Skeletal muscle satellite cell (primary cell): ENCODE results near the gene SYNPO.

ENCODE experiments used
- H3K27me3 ChIP-seq: 2 replicates; pipeline ENCODE4 v1.7.0; 2013; ENCODE audit warnings: low read length; ENCODE audit not compliant: control insufficient read depth, insufficient read depth
- H3K36me3 ChIP-seq: 2 replicates; pipeline ENCODE4 v1.7.0; 2013; ENCODE audit warnings: mild to moderate bottlenecking, control low read depth, low read length; ENCODE audit not compliant: insufficient read depth
- H3K4me1 ChIP-seq: 2 replicates; pipeline ENCODE4 v1.7.0; 2013; ENCODE audit warnings: low read length; ENCODE audit not compliant: control insufficient read depth, insufficient read depth
- H3K4me2 ChIP-seq: 2 replicates; pipeline ENCODE4 v1.7.0; 2013; ENCODE audit warnings: mild to moderate bottlenecking, low read length
- H3K4me3 ChIP-seq: 2 replicates; pipeline ENCODE4 v1.7.0; 2013; ENCODE audit warnings: low read length
- H3K9ac ChIP-seq: 2 replicates; pipeline ENCODE4 v1.7.0; 2013; ENCODE audit warnings: mild to moderate bottlenecking, low read depth, low read length, moderate library complexity
- H3K9me3 ChIP-seq: replicated peaks from 2 replicates; pipeline ENCODE4 v1.7.0; 2013; ENCODE audit warnings: mild to moderate bottlenecking, control low read depth, low read length

SYNPO gene

GRCh38 chr5:150694612-150695011, 54.2 kb downstream of the SYNPO start:
- Histone ChIP-seq H3K4me1 (peaks cover 9% of the 10 kb centered on the region), H3K36me3 (peaks cover 92% of the 10 kb centered on the region), H3K9ac (no peak overlapping the region), H3K4me2 (no peak overlapping the region), H3K4me3 (no peak overlapping the region), H3K9me3 (no peaks in the 10 kb centered on the region), H3K27me3 (no peaks in the 10 kb centered on the region)

GRCh38 chr5:150700246-150700593, 59.8 kb downstream of the SYNPO start:
- H3K4me1 ChIP-seq: peaks cover 6% of the 10 kb centered on the region
- no peaks in the 10 kb centered on the region for H3K9me3 ChIP-seq
- H3K9ac ChIP-seq: peak overlapping the region; percentile 99
- H3K36me3 ChIP-seq: peaks cover 43% of the 10 kb centered on the region
- no peaks in the 10 kb centered on the region for H3K27me3 ChIP-seq
- H3K4me2 ChIP-seq: peak overlapping the region; percentile 93
- H3K4me3 ChIP-seq: peak overlapping the region; percentile 100

GRCh38 chr5:150700594-150701377, 60.3 kb downstream of the SYNPO start, which contains the start of gene RBM22:
Gene RBM22 (minus strand): TSS chr5:150701062. CDS start chr5:150700985, 77 bp downstream.
- peak within 1 kb of the TSS; percentile 93 for H3K4me2 ChIP-seq
- H3K9ac ChIP-seq: peak within 1 kb of the TSS; percentile 99
- peaks cover 37% of the 10 kb centered on the region for H3K36me3 ChIP-seq
- H3K9me3 ChIP-seq: no peaks in the 10 kb centered on the region
- peaks cover 6% of the 10 kb centered on the region for H3K4me1 ChIP-seq
- H3K27me3 ChIP-seq: no peaks in the 10 kb centered on the region
- peak within 1 kb of the TSS; percentile 100 for H3K4me3 ChIP-seq

GRCh38 chr5:150703762-150704161, 63.3 kb downstream of the SYNPO start:
- Histone ChIP-seq H3K4me2 (no peak overlapping the region), H3K9me3 (no peaks in the 10 kb centered on the region), H3K27me3 (no peaks in the 10 kb centered on the region), H3K4me3 (no peak overlapping the region), H3K36me3 (peaks cover 22% of the 10 kb centered on the region), H3K9ac (no peak overlapping the region), H3K4me1 (peaks cover 6% of the 10 kb centered on the region)

- no peaks in the 10 kb centered on the region for H3K27me3 ChIP-seq
- no peak overlapping the region for H3K4me3 ChIP-seq
- H3K4me2 ChIP-seq: no peak overlapping the region
- no peaks in the 10 kb centered on the region for H3K9me3 ChIP-seq
- H3K4me1 ChIP-seq: no peaks in the 10 kb centered on the region
- peaks cover 45% of the 10 kb centered on the region for H3K36me3 ChIP-seq
- no peak overlapping the region for H3K9ac ChIP-seq
These were observed 66.4 kb downstream of the SYNPO start for GRCh38 chr5:150706776-150707390.
